ENCODE results near the gene SLC39A11.
"Not testable (repeated sequence)": the region's sequence is repeated elsewhere in the genome, so short reads cannot be mapped to it uniquely, and the experiment has no call there.

SLC39A11 gene

GRCh38 chr17:72903522-72903921 lies 189.0 kb downstream of the SLC39A11 start:
- TF ChIP-seq CTCF (IDR thresholded peaks at IDR 0.05; ENCODE audit: extremely low read depth, insufficient read depth, missing control alignments) = no peak
- in situ Hi-C loops (cut with MboI; ENCODE audit: low pct_unique_long_range_greater_than_20kb, low sequenced_read_pairs, unreplicated experiment) = no loop called here
- no peak for DNase-seq (ENCODE audit: low spot score)

- DNase-seq (ENCODE audit: low spot score) = no peak
- in situ Hi-C loops (cut with MboI; ENCODE audit: low pct_unique_long_range_greater_than_20kb, low sequenced_read_pairs, unreplicated experiment) = no loop called here
- TF ChIP-seq CTCF (IDR thresholded peaks at IDR 0.05; ENCODE audit: extremely low read depth, insufficient read depth, missing control alignments) = no peak
Measured at GRCh38 chr17:72901657-72902056, 190.8 kb downstream of the SLC39A11 start.

- no peak for TF ChIP-seq CTCF (IDR thresholded peaks at IDR 0.05; ENCODE audit: extremely low read depth, insufficient read depth, missing control alignments)
- no peak for DNase-seq (ENCODE audit: low spot score)
- in situ Hi-C loops (cut with MboI; ENCODE audit: low pct_unique_long_range_greater_than_20kb, low sequenced_read_pairs, unreplicated experiment) = no loop called here
Measured at GRCh38 chr17:72901083-72901482, 191.4 kb downstream of the SLC39A11 start.

- DNase-seq (ENCODE audit: low spot score) = no peak
- no peak for TF ChIP-seq CTCF (IDR thresholded peaks at IDR 0.05; ENCODE audit: extremely low read depth, insufficient read depth, missing control alignments)
- in situ Hi-C loops (cut with MboI; ENCODE audit: low pct_unique_long_range_greater_than_20kb, low sequenced_read_pairs, unreplicated experiment) = no loop called here
Measured at GRCh38 chr17:72900654-72900971, 191.9 kb downstream of the SLC39A11 start.

- in situ Hi-C loops (cut with MboI; ENCODE audit: low pct_unique_long_range_greater_than_20kb, low sequenced_read_pairs, unreplicated experiment) = no loop called here
- no peak for DNase-seq (ENCODE audit: low spot score)
- TF ChIP-seq CTCF (IDR thresholded peaks at IDR 0.05; ENCODE audit: extremely low read depth, insufficient read depth, missing control alignments) = no peak
Measured at GRCh38 chr17:72898725-72899124, 193.8 kb downstream of the SLC39A11 start.

- in situ Hi-C loops (cut with MboI; ENCODE audit: low pct_unique_long_range_greater_than_20kb, low sequenced_read_pairs, unreplicated experiment); DNase-seq (ENCODE audit: low spot score): not testable (repeated sequence)
Measured at GRCh38 chr17:72896288-72896687, 196.2 kb downstream of the SLC39A11 start.

GRCh38 chr17:72891627-72892026 lies 200.9 kb downstream of the SLC39A11 start:
- in situ Hi-C loops (cut with MboI; ENCODE audit: low pct_unique_long_range_greater_than_20kb, low sequenced_read_pairs, unreplicated experiment) = no loop called here
- no peak for TF ChIP-seq CTCF (IDR thresholded peaks at IDR 0.05; ENCODE audit: extremely low read depth, insufficient read depth, missing control alignments)
- DNase-seq (ENCODE audit: low spot score) = no peak
